Subcutaneous abdominal adipose tissue (tissue), 5 donors: ENCODE measurements around the gene CDK10.

ENCODE experiments used
- H3K27ac ChIP-seq: one replicate; pipeline ENCODE4 v1.7.0; 2013; ENCODE audit warnings: low read depth, mild to moderate bottlenecking, inconsistent platforms, low read length, moderate library complexity
- H3K27me3 ChIP-seq, 5 donors: one replicate each; pipeline ENCODE4 v1.7.0; 2013; ENCODE audit warnings: low read length in 5 of 5, inconsistent platforms in 1 of 5; ENCODE audit not compliant: control insufficient read depth in 5 of 5, insufficient read depth in 4 of 5
- H3K36me3 ChIP-seq, 5 donors: one replicate each; pipeline ENCODE4 v1.7.0; 2013; ENCODE audit warnings: low read length in 5 of 5; ENCODE audit not compliant: control insufficient read depth in 5 of 5, insufficient read depth in 5 of 5
- H3K4me1 ChIP-seq, 5 donors: one replicate each; pipeline ENCODE4 v1.7.0; 2013; ENCODE audit warnings: low read length in 5 of 5, mild to moderate bottlenecking in 3 of 5, moderate library complexity in 1 of 5; ENCODE audit not compliant: control insufficient read depth in 5 of 5, insufficient read depth in 5 of 5
- H3K4me3 ChIP-seq, 5 donors: one replicate each; pipeline ENCODE4 v1.7.0; 2013; ENCODE audit warnings: low read length in 5 of 5, low read depth in 1 of 5
- H3K9ac ChIP-seq, 5 donors: one replicate each; pipeline ENCODE4 v1.7.0; 2013; ENCODE audit warnings: low read length in 5 of 5, mild to moderate bottlenecking in 4 of 5, moderate library complexity in 3 of 5
- H3K9me3 ChIP-seq, 5 donors: one replicate each; pipeline ENCODE4 v1.7.0; 2013; ENCODE audit warnings: low read length in 5 of 5; ENCODE audit not compliant: control insufficient read depth in 5 of 5
- donor health status: healthy.
- donor health status: healthy.
- donor health status: healthy.
- donor health status: healthy.
- donor health status: healthy.

CDK10 gene

DNA sequence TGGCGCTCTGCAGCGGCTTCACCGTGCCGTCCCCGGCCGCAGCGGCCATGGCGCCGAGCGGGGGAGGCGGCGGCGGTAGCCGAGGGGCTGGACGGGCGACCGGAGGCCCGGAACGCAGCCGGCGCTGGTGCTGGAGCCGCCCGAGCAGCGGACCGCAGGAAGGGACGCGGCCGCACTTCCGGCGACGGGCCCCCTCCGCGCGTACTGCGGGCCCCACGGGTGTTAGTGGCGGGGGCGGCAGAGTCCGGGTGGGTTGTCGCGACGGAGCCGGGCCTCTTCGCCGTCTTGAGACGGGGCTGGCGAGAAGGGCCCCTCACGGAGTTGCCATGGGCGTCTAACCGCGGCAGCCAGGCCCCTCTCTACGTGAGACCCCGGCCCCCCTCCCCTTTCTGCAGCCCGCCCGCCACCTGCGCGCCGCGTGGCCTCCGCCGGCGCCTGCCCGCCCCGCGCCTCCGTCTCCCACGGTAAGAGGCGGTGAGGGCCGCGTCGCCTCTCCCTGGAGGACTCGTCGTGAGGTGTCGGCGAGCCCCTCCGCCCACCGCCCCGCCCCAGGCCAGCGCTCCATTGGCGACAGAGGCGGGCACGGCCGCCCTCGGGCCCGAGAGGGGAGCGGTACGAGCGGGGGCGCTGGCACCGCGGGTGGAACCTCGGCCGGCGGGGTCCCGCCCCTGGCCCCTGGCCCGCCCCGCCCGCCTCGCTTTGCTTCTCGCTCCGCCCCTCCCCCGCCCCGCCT lies 34.5 kb downstream of the CDK10 start, which contains the start of the genes VPS9D1 and ZNF276:
Gene VPS9D1, minus strand, starts transcription at position 86 of the 733 bp plus-strand sequence. Its CDS starts 37 bp downstream, at position 49.
Gene ZNF276, plus strand, starts transcription at position 725 of the 733 bp plus-strand sequence. CDS start 104 bp downstream, outside the sequence.
- Histone ChIP-seq H3K9ac (peak within 1 kb of the TSS; percentile 26 to 80 (median 76)), H3K9me3 (no peaks in the 10 kb centered on the region), H3K4me1 (peaks cover 5 to 47% (median 30%) of the 10 kb centered on the region in 5 donors), H3K27me3 (no peaks in the 10 kb centered on the region), H3K27ac (peak within 1 kb of the TSS; percentile 80), H3K36me3 (peaks cover 0 to 22% (median 16%) of the 10 kb centered on the region in 5 donors), H3K4me3 (peak within 1 kb of the TSS; percentile 71 to 92 (median 81))

- H3K36me3 ChIP-seq = peaks cover 0 to 23% (median 16%) of the 10 kb centered on the region in 5 donors
- H3K27me3 ChIP-seq = no peaks in the 10 kb centered on the region
- peak overlapping the region; percentile 80 for H3K27ac ChIP-seq
- H3K9me3 ChIP-seq = no peaks in the 10 kb centered on the region
- peak overlapping the region in 4 of 5 donors; percentile 67 to 92 (median 78) for H3K4me3 ChIP-seq
- H3K9ac ChIP-seq = peak overlapping the region in 4 of 5 donors; percentile 41 to 77 (median 71)
- peaks cover 5 to 47% (median 30%) of the 10 kb centered on the region in 5 donors for H3K4me1 ChIP-seq
Observed at GRCh38 chr16:89721546-89722391, 35.3 kb downstream of the CDK10 start.

GRCh38 chr16:89722392-89723278 lies 36.1 kb downstream of the CDK10 start:
- Histone ChIP-seq H3K9ac (peak overlapping the region; percentile 26 to 77 (median 71)), H3K27ac (peak overlapping the region; percentile 80), H3K4me1 (peaks cover 5 to 47% (median 30%) of the 10 kb centered on the region in 5 donors), H3K4me3 (peak overlapping the region; percentile 52 to 92 (median 74)), H3K9me3 (no peaks in the 10 kb centered on the region), H3K36me3 (peaks cover 0 to 31% (median 24%) of the 10 kb centered on the region in 5 donors), H3K27me3 (no peaks in the 10 kb centered on the region)

GRCh38 chr16:89723279-89724250 lies 37.1 kb downstream of the CDK10 start:
- H3K4me1 ChIP-seq = peaks cover 5 to 45% (median 30%) of the 10 kb centered on the region in 5 donors
- peak overlapping the region in 2 of 5 donors; percentile 74 to 81 for H3K4me3 ChIP-seq
- no peaks in the 10 kb centered on the region for H3K27me3 ChIP-seq
- H3K9me3 ChIP-seq = no peaks in the 10 kb centered on the region
- peaks cover 0 to 38% (median 28%) of the 10 kb centered on the region in 5 donors for H3K36me3 ChIP-seq
- no peak overlapping the region for H3K27ac ChIP-seq
- peak overlapping the region in 2 of 5 donors; percentile 41 to 53 for H3K9ac ChIP-seq

DNA sequence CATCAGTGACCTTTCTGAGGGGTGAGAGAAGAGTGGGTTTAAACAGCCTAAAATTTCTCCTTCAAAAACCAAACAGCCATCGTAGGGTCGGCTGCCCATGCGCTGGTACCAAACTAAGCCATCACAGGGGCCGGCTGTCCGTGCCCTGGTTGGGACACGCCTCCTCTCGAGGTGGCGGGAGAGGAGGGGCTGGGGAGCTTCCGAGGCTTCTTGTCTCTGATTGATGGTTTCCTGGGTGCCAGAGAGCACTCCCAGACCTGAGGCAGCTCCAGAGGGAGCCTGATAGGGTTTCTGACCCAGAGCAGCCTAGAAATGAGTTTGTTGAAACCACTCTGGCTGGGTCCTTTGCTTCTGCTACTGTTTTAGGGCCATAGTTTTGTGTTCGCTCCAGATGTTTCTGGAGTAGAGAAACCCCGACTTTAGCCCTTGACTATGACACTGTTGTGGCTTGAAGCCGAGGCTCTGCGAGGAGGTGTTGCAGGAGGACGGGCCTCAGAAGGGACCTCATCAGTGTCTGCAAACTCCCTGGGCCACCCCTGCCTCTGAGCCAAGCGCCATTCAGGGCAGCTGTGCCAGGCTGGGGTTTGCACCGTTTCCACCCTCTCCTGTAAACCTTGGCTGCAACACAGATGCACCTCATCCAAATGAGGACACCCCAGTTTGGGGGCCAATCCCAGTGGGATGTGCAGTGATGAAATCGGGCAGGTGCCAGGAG lies 41.1 kb downstream of the CDK10 start:
- peaks cover 0 to 77% (median 63%) of the 10 kb centered on the region in 5 donors for H3K36me3 ChIP-seq
- H3K27me3 ChIP-seq = no peaks in the 10 kb centered on the region
- no peak overlapping the region for H3K4me3 ChIP-seq
- H3K9ac ChIP-seq = no peak overlapping the region
- H3K4me1 ChIP-seq = peaks cover 4 to 19% (median 17%) of the 10 kb centered on the region in 5 donors
- H3K9me3 ChIP-seq = no peaks in the 10 kb centered on the region
- no peak overlapping the region for H3K27ac ChIP-seq

GRCh38 chr16:89729293-89729692 lies 42.8 kb downstream of the CDK10 start:
- Histone ChIP-seq H3K27me3 (no peaks in the 10 kb centered on the region), H3K27ac (no peak overlapping the region)

GRCh38 chr16:89729863-89730593 lies 43.5 kb downstream of the CDK10 start:
- no peak overlapping the region for H3K9ac ChIP-seq
- no peak overlapping the region for H3K4me3 ChIP-seq
- H3K36me3 ChIP-seq = peaks cover 0 to 80% (median 69%) of the 10 kb centered on the region in 5 donors
- no peaks in the 10 kb centered on the region for H3K4me1 ChIP-seq
- no peaks in the 10 kb centered on the region for H3K27me3 ChIP-seq
- no peak overlapping the region for H3K27ac ChIP-seq
- no peaks in the 10 kb centered on the region for H3K9me3 ChIP-seq

More at GRCh38 chr16:89729293-89729692, 42.8 kb downstream of the CDK10 start:
- Histone ChIP-seq H3K4me1 (peaks cover 0 to 3% (median 0%) of the 10 kb centered on the region in 5 donors), H3K4me3 (no peak overlapping the region), H3K9ac (no peak overlapping the region), H3K36me3 (peaks cover 0 to 77% (median 65%) of the 10 kb centered on the region in 5 donors), H3K9me3 (no peaks in the 10 kb centered on the region)
